Glomerular endothelial cell (primary cell): ENCODE data around the gene EDARADD. TPM values are rescaled to one million over a fixed set of nuclear protein-coding genes. Genes with fewer than 3 reads are reported as not detected.

Source experiments
- DNase-seq: peaks from one replicate; pipeline ENCODE4 v3.0.0-alpha.2; 2011; ENCODE audit warnings: low read depth, low spot score; ENCODE audit errors: extremely low read depth
- total RNA-seq: library from RNA; depleted of rRNA; stranded (reverse); fragments of >200 nt; gene quantifications from 2 replicates; pipeline ENCODE4 v1.2.3, GENCODE V29; 2015

The EDARADD gene
- total RNA-seq, 1 donor from 2014 or later: not detected

DNA sequence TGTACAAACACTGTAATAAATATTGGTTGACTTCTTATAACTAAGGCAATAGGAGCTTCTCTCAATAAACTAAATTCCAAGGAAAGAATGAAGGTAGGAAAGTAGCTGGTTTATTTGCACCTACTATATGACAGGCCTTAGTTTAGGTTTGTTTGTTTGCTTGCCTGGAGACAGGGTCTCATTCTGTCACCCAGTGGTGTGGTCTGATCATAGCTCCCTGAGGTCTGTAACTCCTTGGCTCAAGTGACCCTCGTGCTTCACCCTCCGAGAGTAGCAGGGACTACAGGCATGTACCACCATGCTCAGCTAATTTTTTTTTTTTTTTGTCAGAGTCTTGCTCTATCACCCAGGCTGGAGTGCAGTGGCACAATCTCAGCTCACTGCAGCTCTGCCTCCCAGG, 1.9 kb upstream of the EDARADD start:
- no peak for DNase-seq

DNA sequence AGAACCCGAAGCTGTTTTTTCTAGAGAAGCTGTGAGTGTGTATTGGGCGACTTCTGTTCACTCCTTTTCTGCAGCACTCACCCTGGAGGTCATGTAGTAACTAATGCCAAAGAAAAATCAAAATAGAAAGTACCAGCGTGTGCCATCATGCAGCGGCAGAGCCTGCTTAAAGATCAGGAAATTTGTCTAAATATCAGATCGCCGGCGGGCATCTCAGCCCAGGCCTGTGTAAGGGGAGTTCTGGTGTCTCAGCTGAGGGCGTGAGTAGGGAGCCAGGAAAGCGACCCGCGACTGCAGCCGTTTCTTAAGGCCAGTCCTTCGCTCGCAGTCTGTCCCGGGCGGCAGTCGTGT, 768 bp downstream of the EDARADD start:
- DNase-seq: no peak

DNA sequence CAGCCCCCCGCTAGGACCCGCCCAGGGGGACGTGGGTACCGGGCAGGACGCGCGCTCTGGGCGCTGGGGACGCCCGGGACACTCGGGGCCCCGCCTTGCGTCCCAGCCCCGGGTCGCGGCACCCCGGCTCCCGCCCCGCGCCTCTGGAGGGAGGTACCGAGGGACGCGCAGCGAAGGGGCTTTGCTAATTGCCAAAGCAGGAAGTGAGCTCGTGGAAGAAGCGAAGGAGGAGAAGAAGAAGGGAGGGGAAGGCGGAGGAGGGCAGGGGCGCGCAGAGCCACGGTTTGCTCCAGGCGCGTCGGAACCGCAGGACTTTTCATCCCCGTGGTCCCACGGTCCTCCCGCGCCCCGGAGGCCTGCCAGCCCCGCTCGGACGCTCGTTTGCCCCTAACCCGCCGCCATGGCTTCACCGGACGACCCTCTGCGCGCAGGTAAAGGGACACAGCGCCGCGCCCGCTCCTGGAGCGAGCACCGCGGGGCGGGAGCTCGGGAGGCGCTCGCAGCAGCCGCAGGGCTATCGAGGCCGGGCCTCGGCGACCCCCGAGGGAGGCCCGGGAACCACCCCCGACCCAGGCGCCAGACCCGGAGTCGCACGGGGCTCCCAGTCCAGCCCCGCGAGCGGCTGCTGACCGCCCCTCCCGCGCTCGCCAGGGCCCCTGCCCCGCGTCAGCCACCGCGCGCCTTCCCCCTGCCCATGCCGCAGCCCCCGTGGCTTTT, 1.3 kb downstream of the EDARADD start:
- DNase-seq: no peak

DNA sequence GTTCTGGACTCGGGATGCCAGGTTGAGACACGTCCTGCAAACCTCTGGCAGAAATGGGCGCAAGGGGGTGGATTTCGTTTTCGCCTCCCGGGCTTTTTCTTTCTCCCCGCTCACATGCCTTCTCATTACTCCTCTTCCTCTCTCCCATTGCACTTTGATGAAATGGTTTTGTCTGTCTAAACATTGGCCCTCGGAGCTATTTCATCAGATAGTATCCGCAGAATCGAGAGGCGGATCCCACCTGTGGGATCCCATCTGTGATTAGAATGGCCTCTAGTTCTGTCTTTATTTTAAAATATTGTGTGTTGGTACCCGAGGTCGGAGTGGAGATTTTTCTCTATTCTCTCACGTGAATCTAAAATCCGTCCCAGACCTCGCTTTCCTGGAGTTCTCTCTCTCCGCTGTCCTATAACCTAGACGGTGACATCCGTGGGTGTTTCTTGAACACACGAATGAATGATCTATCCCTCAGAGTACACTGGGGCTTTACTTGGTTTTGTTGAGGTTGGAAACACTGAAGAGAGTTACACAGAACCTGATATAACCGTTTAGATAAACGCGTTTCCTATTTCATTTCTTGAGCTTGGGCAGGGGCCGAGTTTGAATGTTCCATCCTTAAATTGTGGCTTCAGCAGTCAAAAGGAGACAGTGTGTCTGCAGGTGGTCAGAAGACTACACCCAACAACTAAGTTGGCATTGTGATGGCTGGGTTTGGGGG, 2.0 kb downstream of the EDARADD start:
- DNase-seq: no peak

DNA sequence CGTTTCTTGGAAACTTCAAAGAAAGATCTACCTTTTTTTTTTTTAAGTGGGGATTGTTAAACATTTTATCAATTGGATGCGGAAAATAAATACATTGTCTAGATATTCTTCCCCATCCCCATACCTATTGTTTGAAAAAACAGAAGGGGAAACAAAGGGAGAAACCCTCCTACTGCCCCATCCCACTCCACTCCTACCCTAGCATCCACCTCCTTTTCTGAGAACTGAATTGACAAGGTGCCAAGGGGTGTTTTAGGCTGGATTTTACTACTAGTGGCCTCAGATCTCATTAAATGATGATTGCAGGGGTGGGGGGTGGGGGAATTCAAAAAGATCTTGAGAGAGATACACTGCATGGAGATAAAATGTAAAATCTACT, 2.6 kb downstream of the EDARADD start:
- DNase-seq: no peak

DNA sequence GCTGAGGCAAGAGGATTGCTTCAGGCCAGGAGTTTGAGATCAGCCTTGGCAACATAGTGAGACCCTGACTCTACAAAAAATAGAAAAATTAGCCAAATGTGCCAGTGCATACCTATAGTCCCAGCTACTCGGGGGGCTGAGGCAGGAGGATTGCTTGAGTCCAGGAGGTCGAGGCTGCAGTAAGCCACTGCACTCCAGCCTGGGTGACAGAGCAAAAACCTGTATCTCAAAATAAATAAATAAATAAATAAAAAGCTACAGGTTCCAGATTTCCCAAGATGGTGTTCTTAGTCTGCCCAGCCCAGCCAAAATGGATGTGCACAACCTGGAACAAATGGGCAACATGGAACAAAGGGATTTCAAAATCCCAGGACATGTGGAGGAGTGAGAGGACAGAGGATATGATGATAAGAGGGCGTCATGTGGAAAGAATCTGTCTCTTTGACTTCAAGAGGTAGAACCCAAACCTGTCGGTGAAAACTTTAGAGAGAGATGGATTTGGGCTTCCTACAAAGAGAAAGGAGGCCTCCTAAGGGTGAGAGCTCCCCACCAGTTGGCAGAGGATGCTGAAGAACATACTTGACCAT, 3.2 kb downstream of the EDARADD start:
- no peak for DNase-seq

DNA sequence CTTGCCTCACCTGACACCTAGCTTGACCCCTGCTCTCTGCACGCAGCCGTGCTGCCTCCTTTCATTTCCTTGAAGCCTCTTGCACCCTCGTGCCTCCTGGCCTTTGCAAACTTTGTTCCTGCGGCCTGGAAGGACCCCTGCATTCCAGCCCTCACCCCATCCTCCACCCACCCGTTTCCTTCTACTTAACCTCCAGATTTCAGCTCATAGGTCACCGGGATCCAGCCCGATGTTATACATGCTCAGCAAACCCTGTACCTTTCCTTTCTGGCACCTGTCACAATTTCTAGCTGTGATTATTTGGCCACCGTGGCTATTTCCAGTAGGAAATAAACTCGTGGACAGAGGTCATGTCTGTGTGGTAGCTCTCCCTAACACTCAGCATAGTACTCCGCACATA, 4.5 kb downstream of the EDARADD start:
- DNase-seq: no peak

DNA sequence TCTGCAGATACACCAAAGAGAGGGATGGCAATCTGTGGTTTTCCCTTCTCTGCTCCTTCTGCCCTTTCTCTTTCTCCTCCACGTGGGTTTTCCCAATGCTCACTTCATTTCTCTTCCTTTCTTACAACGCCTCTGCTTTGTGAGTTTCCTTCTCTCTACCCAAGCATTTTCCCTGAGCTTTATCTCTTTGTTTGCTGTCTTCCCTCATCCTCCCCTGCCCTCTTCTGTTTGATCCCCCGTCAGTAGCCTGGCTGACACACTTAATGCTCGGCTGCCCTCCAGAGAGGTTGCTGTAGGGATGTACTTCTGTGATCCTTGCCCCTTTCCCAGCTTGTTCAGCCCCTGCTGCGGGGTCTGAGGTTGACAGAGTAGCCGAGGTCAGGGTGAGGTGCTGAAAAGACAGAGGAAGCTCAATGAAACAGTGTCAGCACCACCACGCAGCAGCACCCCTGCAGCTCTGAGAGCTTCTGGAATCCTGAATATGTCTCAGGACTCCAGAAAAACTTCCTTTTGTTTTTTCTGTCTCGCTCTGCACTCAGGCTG, 6.0 kb downstream of the EDARADD start:
- no peak for DNase-seq

DNA sequence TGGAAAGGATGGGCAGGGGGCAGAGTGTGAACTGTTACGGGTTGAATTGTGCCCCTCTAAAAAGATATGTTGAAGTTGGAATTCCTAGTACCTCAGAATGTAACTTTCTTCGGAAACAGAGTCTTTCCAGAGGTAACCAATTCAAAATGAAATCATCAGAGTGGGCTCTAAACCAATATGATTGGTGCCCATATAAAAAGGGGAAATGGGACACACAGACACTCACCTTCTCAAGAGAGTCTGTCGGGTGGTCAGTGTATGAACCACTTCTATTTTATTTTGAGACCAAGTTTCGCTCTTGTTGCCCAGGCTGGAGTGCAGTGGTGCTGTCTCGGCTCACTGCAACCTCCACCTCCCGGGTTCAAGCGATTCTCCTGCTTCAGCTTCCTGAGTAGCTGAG, 7.6 kb downstream of the EDARADD start:
- no peak for DNase-seq

DNA sequence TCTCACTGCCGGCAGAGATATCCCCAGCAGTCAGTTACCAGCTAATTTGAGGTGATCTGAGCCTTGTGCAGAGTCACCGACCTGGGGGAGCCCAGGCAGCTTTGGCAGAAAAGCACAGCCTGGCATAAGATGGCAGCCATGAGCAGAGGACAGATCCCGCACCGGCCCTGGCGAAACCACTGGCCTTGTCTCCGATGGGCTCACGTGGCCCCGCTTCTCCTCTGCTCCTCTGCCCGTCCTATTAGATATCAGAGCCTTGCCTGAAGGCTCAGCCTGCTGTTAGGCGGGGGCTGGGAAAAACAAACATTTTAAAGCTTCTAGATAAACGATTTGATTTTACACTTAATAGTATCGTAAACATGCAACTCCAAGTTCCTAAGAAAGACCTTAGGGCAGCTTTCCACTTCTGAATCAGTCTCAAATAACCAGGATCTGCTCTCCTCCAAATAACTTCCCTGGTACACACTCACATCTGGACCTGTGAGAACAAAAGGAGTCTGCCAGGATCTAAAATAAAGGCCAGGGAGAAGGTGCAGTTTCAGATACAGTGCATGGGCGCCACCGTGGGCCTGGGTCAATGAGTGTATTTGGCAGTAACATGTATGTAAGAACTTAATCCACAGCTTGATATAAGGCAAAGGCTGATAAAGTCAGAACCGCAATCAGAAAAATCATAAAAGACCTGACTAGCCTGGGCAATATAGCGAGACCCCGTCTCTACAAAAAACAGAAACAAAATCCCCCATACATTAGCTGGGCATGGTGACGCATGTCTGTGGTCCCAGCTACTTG, 10.0 kb downstream of the EDARADD start:
- DNase-seq: no peak

DNA sequence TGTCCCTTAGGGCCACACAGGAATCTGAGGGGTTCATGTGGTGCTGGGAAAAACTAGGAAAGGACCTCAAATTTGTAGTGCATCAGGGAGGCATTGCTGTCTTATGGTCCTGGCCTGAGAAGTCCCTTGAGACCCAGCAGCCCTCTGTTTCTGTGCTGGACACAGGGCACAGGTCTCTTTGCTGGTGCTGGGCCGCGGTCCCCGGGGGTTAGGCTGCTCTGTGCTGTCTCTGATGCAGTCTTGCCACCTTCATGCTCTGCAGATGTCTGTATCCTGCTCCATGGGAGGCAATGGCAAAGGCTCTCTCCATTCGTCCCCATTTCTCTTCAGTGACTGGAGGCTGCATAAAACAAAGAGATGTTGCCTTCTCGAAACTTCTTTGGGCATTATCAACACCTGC, 13.0 kb downstream of the EDARADD start:
- DNase-seq: no peak

DNA sequence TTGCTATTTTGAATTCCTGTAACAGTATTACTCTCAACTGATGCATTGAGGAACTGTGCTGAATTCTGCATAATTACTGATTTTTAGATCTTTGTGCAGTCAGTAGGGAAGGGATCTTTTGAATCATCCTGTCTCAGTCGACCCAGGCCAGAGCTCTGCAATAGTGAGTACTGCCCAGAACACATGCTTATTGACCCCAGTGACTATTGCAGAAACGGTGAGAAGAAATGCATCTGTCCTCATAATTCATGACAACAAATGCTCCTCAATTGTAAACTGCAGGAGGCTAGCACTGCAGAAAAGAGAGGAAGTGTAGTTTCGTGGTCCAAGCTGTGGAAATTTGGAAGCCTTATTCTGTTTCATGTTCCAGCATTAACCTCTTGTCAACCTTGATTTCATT, 19.6 kb downstream of the EDARADD start:
- DNase-seq: no peak

DNA sequence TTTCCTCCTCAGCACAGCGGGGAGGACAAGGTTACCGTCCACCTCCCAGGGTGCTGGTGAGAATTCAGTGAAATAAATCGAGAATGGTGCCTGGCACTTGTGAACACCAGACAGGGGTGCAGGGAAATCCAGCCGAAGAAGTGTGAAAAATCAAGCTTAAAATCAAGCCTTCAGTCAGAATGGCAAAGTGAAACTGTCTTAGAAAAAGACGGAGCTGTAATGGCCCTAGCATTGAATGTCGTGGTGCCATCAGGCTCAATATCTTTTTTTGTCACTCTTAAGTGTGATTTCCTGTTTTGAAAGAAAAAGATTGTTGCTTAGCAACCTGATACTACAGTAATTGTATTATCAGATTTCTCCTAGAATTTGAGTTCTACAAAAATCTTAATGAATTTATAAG, 22.1 kb downstream of the EDARADD start:
- DNase-seq: no peak

DNA sequence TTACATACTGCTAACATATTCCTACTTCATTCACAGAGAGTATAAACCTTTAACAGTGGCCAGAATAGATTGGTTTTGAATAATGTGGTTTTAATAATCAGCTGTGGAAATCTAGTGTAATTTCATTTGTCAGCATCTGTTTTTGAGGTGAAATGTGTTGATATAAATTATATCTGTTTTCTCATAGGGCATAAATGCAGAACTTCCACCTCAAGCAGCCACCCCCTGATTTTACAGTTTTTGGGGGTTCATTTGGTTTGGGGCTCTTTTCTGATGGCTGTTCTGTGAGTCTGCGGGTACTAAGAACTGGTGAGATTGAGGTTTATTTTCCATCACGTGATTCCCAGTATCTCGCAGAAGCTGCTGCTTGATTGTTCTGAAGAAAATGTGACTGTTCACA, 23.2 kb downstream of the EDARADD start:
- no peak for DNase-seq

DNA sequence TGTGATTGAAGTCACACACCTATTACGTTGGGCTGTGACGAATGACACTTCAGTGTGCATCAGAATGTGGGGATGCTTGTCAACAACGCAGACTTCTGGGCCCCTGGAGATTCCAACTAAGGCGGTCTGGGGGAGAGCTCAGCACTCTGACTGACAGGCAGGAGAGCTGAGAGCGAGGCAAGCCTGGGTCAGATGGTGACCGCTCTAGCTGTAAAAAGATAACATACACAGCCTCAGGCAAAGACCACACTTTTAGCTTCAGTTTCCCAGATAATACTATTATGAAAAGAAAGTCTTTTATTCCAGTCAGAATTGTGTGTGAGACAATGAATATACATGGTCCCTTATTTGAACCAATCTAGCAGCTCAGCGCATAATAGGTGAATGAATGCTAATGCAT, 25.4 kb downstream of the EDARADD start:
- no peak for DNase-seq

DNA sequence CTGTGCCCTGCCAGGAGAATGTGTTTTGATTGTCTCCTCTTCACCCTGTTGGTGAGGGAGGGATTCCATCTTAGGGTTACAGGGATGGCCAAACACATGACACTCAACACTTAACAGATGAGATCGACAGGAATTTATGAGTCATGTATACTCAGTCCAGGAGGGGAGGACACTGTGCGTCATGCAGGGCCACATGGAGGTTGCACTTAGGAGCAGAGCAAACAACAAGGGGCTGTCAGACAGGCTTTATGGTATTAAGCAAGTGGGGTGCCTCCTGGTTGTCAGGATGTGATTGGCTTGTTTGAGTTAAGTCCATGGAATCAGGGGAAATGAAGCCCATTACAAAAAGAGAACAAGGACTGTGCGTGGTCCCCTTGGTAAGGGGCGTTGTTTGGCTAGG, 26.9 kb downstream of the EDARADD start:
- DNase-seq: no peak

DNA sequence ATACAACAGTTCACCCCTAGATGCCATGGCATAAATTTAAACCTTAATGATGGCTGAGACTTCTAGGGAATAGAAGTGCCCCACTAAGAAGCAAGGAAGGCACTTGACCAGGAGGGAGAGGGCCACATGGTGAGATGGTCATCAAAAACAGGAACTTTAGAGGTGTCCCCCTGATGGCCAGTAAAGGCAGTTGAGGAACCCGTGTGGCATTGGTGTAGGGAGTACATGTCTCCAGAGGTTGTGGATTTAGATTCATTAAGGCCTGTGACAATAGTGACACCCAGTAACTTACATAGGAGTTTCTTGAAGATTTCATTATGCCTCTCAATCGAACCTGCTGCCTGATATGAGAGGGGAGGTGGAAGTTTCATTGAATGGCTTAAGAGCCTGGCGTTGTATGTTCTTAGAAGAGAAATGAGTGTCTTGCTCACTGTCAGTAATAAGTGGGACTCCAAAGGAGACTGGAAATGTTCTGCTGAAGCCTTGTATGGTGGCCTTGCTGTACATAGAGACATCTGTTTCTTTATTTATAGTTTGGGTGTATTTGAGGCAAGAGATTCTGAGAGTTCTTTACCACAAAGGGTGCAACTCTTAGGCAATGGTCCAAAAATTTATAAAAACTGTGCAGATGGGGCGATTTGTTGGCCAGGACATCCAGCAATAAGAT, 27.9 kb downstream of the EDARADD start:
- no peak for DNase-seq

DNA sequence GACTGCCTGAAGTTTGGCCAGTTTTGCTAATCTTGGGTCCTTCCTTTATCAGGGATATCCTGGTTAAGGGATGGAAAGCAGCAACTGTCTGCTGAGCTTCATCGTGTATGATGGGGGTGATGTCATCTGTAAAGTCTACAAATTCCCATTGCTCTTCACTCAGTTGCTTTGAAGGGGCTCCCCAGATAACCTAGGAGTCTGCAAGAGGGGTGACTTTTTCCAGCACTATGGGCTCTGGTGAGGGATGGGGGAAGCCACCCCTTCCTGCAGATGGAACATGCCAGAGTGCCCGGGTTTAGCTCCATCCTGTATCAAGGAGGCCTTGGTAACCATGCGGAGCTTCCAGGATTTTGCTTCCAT, 28.4 kb downstream of the EDARADD start:
- DNase-seq: no peak

DNA sequence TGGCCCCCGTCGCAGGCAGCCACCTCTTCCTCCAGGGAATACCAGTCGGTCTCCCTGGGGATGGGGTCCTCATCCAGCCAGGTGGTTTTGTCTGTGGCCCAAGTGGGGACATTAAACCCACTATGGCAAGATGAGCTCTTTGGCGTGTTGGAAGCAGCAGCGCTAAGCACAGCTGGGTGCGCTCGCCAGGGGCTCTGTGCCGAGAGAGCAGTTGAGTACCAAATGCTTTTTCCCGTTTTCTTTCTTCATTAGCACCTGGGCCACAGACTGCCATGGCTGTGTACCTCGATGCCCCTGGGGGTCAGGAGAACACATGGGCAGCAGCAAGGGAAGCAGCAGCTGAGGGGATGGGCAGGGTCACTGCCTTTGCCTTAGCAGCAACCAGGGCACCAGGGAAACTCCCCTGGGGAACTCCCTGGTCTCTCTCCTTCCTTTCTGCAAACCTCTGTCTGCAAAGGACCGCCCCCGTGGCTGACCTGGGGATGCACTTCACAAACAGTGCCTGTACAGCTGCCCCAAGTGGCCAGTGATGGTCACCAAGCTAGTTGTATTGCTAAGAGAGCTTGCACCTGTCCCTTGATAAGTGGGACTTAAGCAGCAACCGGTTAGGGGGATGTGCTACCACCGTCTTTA, 31.1 kb downstream of the EDARADD start:
- no peak for DNase-seq

DNA sequence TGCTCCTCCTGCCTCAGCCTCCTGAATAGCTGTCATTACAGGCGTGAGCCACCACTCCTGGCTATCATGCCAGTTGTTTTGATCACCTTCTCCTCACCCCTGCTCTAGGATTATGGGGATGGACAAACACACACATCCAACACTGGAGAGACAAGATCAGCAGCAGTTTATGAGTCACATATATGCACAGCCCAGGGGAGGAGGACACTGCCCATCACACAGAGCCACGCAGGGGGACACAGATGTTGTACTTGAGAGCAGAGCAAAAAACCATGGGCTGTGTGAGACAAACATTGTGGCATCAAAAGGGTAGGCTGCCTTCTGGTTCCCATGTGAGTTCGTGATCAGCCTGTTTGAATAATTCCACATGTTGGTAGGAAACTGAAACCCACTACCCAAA, 32.1 kb downstream of the EDARADD start:
- no peak for DNase-seq
